HepG2 (cell line): ENCODE results near the gene SLC9A8. TPM values are rescaled to one million over a fixed set of nuclear protein-coding genes. Genes with fewer than 3 reads are reported as not detected.

Experiments used
- ATF1 ChIP-seq: IDR thresholded peaks from 2 replicates; pipeline ENCODE4 v1.6.1; 2016; ENCODE audit warnings: mild to moderate bottlenecking, control low read depth
- CEBPG ChIP-seq: IDR thresholded peaks from 2 replicates; pipeline ENCODE4 v1.6.1; 2016
- HMGXB3 ChIP-seq: sonication (generic); formaldehyde crosslinking; IDR thresholded peaks from 2 replicates; pipeline ENCODE4 v1.4.0; 2020; ENCODE audit warnings: missing genetic modification reagents, borderline replicate concordance
- NKX3-1 ChIP-seq: sonication (generic); formaldehyde crosslinking; IDR thresholded peaks from 2 replicates; pipeline ENCODE4 v1.5.0; 2020; ENCODE audit warnings: missing genetic modification reagents
- SIX1 ChIP-seq: sonication (generic); formaldehyde crosslinking; IDR thresholded peaks from 2 replicates; pipeline ENCODE4 v1.4.0; 2020; ENCODE audit warnings: missing genetic modification reagents, borderline replicate concordance
- SOX5 ChIP-seq: IDR thresholded peaks from 2 replicates; pipeline ENCODE4 v1.6.1; 2016; ENCODE audit warnings: borderline replicate concordance
- TFDP1 ChIP-seq: IDR thresholded peaks from 2 replicates; pipeline ENCODE4 v1.6.1; 2016; ENCODE audit warnings: missing compliant biosample characterization, missing genetic modification reagents, borderline replicate concordance
- YY1 ChIP-seq: IDR thresholded peaks from 2 replicates; pipeline ENCODE4 v1.6.1; 2011; ENCODE audit warnings: low read length, low read depth, moderate library complexity, mild to moderate bottlenecking; ENCODE audit not compliant: insufficient read depth, insufficient replicate concordance
- ZMYM2 ChIP-seq: sonication (generic); formaldehyde crosslinking; IDR thresholded peaks from 2 replicates; pipeline ENCODE4 v1.8.0; 2022; ENCODE audit warnings: mild to moderate bottlenecking, missing genetic modification reagents
- ZNF124 ChIP-seq: sonication (generic); formaldehyde crosslinking; IDR thresholded peaks from 2 replicates; pipeline ENCODE4 v1.4.0; 2020; ENCODE audit warnings: missing genetic modification reagents
- ZNF318 ChIP-seq: sonication (generic); formaldehyde crosslinking; IDR thresholded peaks from 2 replicates; pipeline ENCODE4 v1.4.0; 2020; ENCODE audit warnings: mild to moderate bottlenecking, missing genetic modification reagents
- ZNF530 ChIP-seq: sonication (generic); formaldehyde crosslinking; IDR thresholded peaks from 2 replicates; pipeline ENCODE4 v1.5.0; 2020; ENCODE audit warnings: low read depth, mild to moderate bottlenecking, missing genetic modification reagents
- polyA plus RNA-seq, 8 experiments: library from polyadenylated mRNA; depleted of rRNA in 3 of 8; stranded (reverse) in 7 of 8; unstranded in 1 of 8; fragments of >200 nt; fragmentation: Illumina TruSeq in 4 of 8; extraction: Trizol in 4 of 8; gene quantifications; 2 replicates each; pipeline versions ENCODE4 v1.2.1 to v1.2.3, GENCODE V29; 2011 to 2016; ENCODE audit warnings: low read depth in 4 of 8, missing spikeins in 1 of 8, mixed read lengths in 1 of 8; ENCODE audit not compliant: insufficient read depth in 1 of 8
- total RNA-seq, 5 experiments: library from RNA; depleted of rRNA; stranded (reverse); fragments of >200 nt; fragmentation: Illumina TruSeq; extraction: Trizol; gene quantifications; 2 replicates each; pipeline ENCODE4 v1.2.3, GENCODE V29; 2016; ENCODE audit warnings: low read depth in 1 of 5

Gene SLC9A8
- total and polyA plus RNA-seq, 2 of the 13 experiments (the other 11 are each of a cell fraction or from before 2014, with no cell fraction given), result 4.1 to 7.4 TPM

DNA sequence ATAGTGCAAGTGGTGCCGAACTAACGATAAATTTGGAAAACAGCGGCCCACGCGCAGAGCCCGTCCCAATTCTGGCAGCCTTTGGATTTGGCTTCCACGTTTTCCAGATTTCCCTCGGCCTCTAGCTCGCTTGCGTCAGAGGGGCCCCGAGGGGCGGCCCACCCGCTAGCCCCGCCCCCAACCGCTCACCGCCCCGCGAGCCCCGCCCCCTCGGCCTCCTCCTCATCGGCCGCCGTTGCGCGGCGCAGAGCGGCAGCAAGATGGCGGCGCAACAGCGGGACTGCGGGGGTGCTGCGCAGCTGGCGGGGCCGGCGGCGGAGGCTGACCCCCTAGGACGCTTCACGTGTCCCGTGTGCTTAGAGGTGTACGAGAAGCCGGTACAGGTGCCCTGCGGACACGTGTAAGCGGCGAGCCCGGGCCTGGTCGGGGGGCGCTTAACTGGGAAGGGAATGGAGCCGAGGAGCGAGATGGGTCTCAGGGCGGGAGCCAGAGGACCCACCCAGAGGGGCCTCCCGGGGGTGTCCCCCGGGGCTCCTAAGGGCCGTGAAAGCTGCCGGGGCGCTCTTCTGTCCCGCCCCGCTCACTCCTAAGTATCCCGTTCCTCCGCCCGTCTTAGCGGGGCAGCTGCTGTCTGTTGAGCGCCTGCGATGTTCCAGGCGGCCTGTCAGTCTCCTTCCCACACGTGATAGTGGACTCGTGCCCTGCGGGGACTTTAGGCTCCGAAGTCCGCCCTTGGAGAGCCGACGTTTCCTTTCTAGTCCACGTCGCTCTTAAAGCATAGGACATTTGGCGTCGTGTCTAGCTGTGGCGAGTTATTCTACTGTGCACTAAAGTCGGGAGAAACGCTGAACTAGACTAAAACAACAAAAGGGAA, 123.8 kb downstream of the SLC9A8 start, which contains the start of gene RNF114 (continued):
- TF ChIP-seq HMGXB3 (CRISPR knock-in tag) (no peak; the same call in 1 of the 2 replicates), ZNF530 (no peak), CEBPG (CRISPR knock-in tag) (peak; percentile 87), ZNF318 (CRISPR knock-in tag) (no peak), YY1 (peak; percentile 99), TFDP1 (CRISPR knock-in tag) (peak; percentile 69; the same call in 1 of the 2 replicates), SOX5 (peak; percentile 61; the same call in 1 of the 2 replicates), NKX3-1 (peak; percentile 84), ZNF124 (CRISPR knock-in tag) (peak; percentile 92), SIX1 (CRISPR knock-in tag) (peak; percentile 11; the same call in 1 of the 2 replicates), ZMYM2 (CRISPR knock-in tag) (no peak), ATF1 (no peak)
